ENCODE measurements around the gene CPB2. TPM values are rescaled to one million over a fixed set of nuclear protein-coding genes. Genes with fewer than 3 reads are reported as not detected.

CPB2 gene
- polyA plus RNA-seq, 4 donors, result 0.09 to 0.39 (median 0.19) TPM; not detected in 1

DNA sequence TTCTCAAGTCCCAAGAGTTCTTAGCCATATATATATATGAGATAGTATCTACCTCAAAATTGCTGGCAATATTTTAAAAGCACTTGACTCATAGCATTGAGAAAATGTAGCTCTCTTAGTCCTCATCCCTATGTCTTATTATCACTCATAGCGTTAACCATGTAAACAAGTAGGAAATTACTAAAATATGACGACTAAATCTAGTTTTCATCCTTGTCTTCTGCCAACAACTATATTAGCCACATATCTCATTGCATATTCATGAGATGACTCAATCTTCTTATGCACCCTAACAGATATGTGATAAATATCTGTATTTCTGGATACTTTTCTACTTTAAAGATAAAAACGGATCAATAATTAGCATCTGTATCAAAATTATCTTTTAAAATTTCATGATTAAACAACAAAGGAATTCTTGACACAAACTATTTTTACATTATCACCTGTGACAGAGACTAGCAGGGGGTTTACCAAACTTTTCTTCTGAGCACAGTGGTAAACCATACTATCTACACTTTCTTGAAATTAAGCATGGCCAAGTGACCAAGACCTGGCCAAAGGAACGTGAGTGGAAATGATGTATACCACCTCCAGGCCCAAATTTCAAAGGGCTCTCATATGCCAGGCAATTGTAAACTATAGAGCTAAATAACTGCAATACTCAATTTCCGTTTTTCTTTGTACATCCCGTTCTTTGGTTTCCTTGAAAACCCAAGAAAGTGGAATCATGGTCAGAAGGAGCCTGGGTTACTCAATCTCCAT is 98.0 kb downstream of the CPB2 start:
- DNase-seq (ENCODE audit: low read depth in 4 of 4, low spot score in 3 of 4), result no peak

DNA sequence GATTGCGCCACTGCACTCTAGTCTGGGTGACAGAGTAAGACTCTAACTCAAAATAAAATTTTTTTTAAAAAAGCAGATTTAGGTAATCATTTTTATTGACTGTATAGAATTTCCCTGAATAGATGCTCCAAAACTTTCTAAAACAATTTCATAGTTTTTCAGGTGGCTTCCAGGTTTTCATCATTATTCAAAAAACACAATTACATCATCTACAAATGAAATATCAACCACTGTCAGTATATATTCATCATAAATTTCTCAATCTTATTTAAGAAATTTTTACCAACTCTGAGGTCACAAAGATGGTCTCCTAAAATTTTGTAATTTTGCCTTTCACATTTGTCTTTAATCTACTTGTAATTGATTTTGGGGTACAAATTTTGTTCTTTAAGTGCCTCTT is 100.3 kb downstream of the CPB2 start:
- DNase-seq (ENCODE audit: low read depth in 4 of 4, low spot score in 3 of 4), result no peak

Other genes starting within 250 kb of the CPB2 start
- gene ZC3H13, start 52.3 kb downstream of the CPB2 start, polyA plus RNA-seq (ENCODE audit: insufficient read length in 4 of 4), result 10 to 100 TPM; 59.7 to 74.2 (median 69.0) TPM
- 10 to 100 TPM in 3 of 4 donors, 1 to 10 TPM in 1; 8.1 to 14.5 (median 10.5) TPM for gene LCP1, start 77.1 kb upstream of the CPB2 start, polyA plus RNA-seq (ENCODE audit: insufficient read length in 4 of 4)
- under 1 TPM in 3 of 4 donors, not detected in 1; 0.17 to 0.24 (median 0.22) TPM for gene LRRC63, start 106.9 kb upstream of the CPB2 start, polyA plus RNA-seq (ENCODE audit: insufficient read length in 4 of 4)

Measured in right renal pelvis (tissue), 4 donors.